ENCODE data around the gene SULT1B1.

The SULT1B1 gene

DNA sequence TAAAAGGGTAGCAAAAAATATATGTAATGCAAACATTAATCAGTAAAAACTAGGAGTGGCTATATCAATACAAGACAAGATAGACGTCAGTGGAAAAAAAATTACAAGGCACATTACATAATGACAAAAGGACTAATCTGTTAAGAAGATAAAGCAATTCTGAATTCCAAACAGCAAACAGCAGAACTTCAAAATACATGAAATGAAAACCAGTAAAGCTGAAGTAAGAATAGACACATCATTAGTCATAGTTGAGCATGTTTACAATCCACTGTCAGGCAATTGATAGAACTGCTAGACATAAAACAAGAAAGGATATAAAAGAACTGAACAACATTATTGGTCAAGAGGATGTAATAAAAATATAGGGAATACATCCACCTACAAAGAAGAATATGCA, 12.2 kb downstream of the SULT1B1 start:
- Histone ChIP-seq H3K27ac (ENCODE audit: low read depth, low read length) (no peak overlapping the region), H3K79me2 (ENCODE audit: control insufficient read depth, insufficient read depth, low read length) (no peaks in the 10 kb centered on the region), H3K27me3 (ENCODE audit: insufficient read depth, low read length, poor library complexity) (no peaks in the 10 kb centered on the region), H2AK5ac (ENCODE audit: low read length) (no peak overlapping the region), H2BK15ac (replicated peaks; ENCODE audit: low read depth) (no peak overlapping the region), H2BK120ac (ENCODE audit: low read depth, low read length) (no peak overlapping the region), H3K79me1 (ENCODE audit: low read length) (no peaks in the 10 kb centered on the region), H2BK5ac (ENCODE audit: low read length) (no peak overlapping the region), H3K36me3 (ENCODE audit: control insufficient read depth, insufficient read depth, low read length) (no peaks in the 10 kb centered on the region), H3K18ac (ENCODE audit: low read length) (no peak overlapping the region), H3K9ac (ENCODE audit: low read length) (no peak overlapping the region), H4K5ac (ENCODE audit: low read length) (no peak overlapping the region), H3K4me3 (ENCODE audit: low read length) (no peak overlapping the region), H3K23ac (ENCODE audit: low read length) (no peak overlapping the region), H3K4ac (ENCODE audit: low read depth, low read length) (no peak overlapping the region), H3K4me2 (ENCODE audit: low read length) (no peak overlapping the region), H3K56ac (ENCODE audit: low read length) (no peak overlapping the region), H3K4me1 (ENCODE audit: control insufficient read depth, low read depth, low read length) (no peaks in the 10 kb centered on the region), H4K8ac (ENCODE audit: low read depth, low read length) (no peak overlapping the region)
- no peak for DNase-seq
- WGBS (ENCODE audit: extremely low coverage, insufficient coverage, low lambda C conversion rate), result no CpG with 5 or more reads among the region's 1 CpG

DNA sequence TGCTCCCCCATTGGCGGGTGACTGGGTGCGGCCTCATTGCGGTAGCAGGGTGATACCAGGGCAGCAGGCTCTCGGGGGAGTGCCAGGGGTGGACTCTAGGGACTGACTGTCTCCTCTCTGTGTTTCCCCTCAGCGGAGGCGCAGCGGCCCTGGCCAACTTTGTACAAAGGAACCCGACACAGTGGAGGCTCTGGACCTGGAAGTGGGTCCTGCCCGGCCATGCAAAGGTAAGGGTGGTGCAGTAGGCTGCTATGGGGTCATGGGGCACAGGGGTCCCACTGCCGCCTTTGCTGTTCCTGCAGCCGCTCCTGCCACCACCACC, 16.3 kb downstream of the SULT1B1 start:
- Histone ChIP-seq H2AK5ac (ENCODE audit: low read length) (no peak overlapping the region), H2BK120ac (ENCODE audit: low read depth, low read length) (no peak overlapping the region), H2BK15ac (replicated peaks; ENCODE audit: low read depth) (no peak overlapping the region), H3K56ac (ENCODE audit: low read length) (no peak overlapping the region), H3K23ac (ENCODE audit: low read length) (no peak overlapping the region), H3K27me3 (ENCODE audit: insufficient read depth, low read length, poor library complexity) (no peaks in the 10 kb centered on the region), H3K4me2 (ENCODE audit: low read length) (no peak overlapping the region), H2BK5ac (ENCODE audit: low read length) (no peak overlapping the region), H4K8ac (ENCODE audit: low read depth, low read length) (no peak overlapping the region), H3K79me2 (ENCODE audit: control insufficient read depth, insufficient read depth, low read length) (no peaks in the 10 kb centered on the region), H3K27ac (ENCODE audit: low read depth, low read length) (no peak overlapping the region), H4K5ac (ENCODE audit: low read length) (no peak overlapping the region), H3K36me3 (ENCODE audit: control insufficient read depth, insufficient read depth, low read length) (no peaks in the 10 kb centered on the region), H3K9ac (ENCODE audit: low read length) (no peak overlapping the region), H3K79me1 (ENCODE audit: low read length) (no peaks in the 10 kb centered on the region), H3K4ac (ENCODE audit: low read depth, low read length) (no peak overlapping the region), H3K4me3 (ENCODE audit: low read length) (no peak overlapping the region), H3K4me1 (ENCODE audit: control insufficient read depth, low read depth, low read length) (no peaks in the 10 kb centered on the region), H3K18ac (ENCODE audit: low read length) (no peak overlapping the region)
- DNase-seq, result no peak
- WGBS (ENCODE audit: extremely low coverage, insufficient coverage, low lambda C conversion rate), result no CpG with 5 or more reads among the region's 11 CpGs

DNA sequence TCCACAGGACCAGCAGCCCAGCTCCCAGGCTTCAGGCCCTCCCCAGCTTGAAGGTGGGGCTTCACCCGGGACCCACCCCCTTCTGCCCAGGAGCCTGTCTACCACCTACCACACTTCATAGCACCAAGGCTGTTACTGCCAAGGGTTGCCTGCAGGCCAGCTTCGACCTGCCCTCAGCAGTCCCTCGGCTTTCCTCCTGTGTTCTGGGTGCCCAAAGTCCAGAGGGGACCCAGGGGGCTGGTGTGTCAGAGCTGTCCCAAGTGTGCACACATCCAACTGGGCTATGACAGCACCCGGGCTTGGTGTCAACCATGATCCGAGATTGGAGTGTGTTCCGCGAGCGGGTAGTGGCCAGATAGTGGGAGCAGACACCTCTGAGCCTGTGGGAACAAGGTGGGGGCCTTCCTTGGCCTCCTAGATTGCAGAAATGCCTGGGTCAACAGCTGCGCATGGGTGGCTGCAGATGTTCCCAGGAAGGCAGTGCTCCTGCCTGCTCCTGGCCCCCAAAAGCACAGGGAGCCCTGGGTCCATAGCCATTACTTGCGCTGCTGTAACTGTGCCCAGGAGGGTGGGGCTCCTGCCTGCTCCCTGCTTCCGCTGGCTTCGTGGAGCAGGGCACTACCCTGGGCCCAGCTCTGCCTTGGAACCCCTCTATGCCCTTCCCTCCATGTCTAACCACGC, 16.8 kb downstream of the SULT1B1 start:
- Histone ChIP-seq H4K8ac (ENCODE audit: low read depth, low read length) (no peak overlapping the region), H3K4me3 (ENCODE audit: low read length) (no peak overlapping the region), H3K36me3 (ENCODE audit: control insufficient read depth, insufficient read depth, low read length) (no peaks in the 10 kb centered on the region), H3K18ac (ENCODE audit: low read length) (no peak overlapping the region), H3K23ac (ENCODE audit: low read length) (no peak overlapping the region), H3K79me1 (ENCODE audit: low read length) (no peaks in the 10 kb centered on the region), H2BK15ac (replicated peaks; ENCODE audit: low read depth) (no peak overlapping the region), H4K5ac (ENCODE audit: low read length) (no peak overlapping the region), H3K4me2 (ENCODE audit: low read length) (no peak overlapping the region), H2BK5ac (ENCODE audit: low read length) (no peak overlapping the region), H3K9ac (ENCODE audit: low read length) (no peak overlapping the region), H2BK120ac (ENCODE audit: low read depth, low read length) (no peak overlapping the region), H3K79me2 (ENCODE audit: control insufficient read depth, insufficient read depth, low read length) (no peaks in the 10 kb centered on the region), H3K56ac (ENCODE audit: low read length) (no peak overlapping the region), H3K27me3 (ENCODE audit: insufficient read depth, low read length, poor library complexity) (no peaks in the 10 kb centered on the region), H3K4ac (ENCODE audit: low read depth, low read length) (no peak overlapping the region), H3K27ac (ENCODE audit: low read depth, low read length) (no peak overlapping the region), H2AK5ac (ENCODE audit: low read length) (no peak overlapping the region), H3K4me1 (ENCODE audit: control insufficient read depth, low read depth, low read length) (no peaks in the 10 kb centered on the region)
- DNase-seq, result no peak
- whole genome bisulfite sequencing (ENCODE audit: extremely low coverage, insufficient coverage, low lambda C conversion rate), result no CpG with 5 or more reads among the region's 13 CpGs

DNA sequence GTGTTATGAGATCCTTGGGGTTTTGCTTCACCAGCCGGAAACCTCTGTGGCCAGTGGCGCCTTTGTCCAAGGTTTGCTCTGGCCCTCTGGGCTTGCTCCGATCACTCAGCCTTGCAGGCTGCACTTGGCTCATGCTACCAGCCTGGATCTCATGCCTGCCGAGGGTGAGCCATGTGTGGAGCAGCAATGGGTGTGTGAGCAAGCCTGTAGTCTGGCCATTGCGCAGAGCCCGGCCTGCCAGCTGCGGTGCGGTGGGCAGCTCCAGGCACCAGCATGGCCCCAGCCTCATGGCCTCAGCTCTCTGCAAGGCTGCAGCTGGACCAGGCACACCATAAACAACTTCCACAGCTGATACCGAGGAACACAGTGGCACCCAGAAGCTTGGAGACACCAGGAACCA, 17.8 kb downstream of the SULT1B1 start:
- H2BK15ac ChIP-seq (replicated peaks; ENCODE audit: low read depth), result no peak overlapping the region
- no peak overlapping the region for H4K5ac ChIP-seq (ENCODE audit: low read length)
- no peak for DNase-seq
- H3K4ac ChIP-seq (ENCODE audit: low read depth, low read length), result no peak overlapping the region
- no peak overlapping the region for H3K23ac ChIP-seq (ENCODE audit: low read length)
- no peak overlapping the region for H3K4me2 ChIP-seq (ENCODE audit: low read length)
- no peak overlapping the region for H2BK120ac ChIP-seq (ENCODE audit: low read depth, low read length)
- H3K9ac ChIP-seq (ENCODE audit: low read length), result no peak overlapping the region
- no peaks in the 10 kb centered on the region for H3K36me3 ChIP-seq (ENCODE audit: control insufficient read depth, insufficient read depth, low read length)
- no peak overlapping the region for H3K56ac ChIP-seq (ENCODE audit: low read length)
- no peak overlapping the region for H2AK5ac ChIP-seq (ENCODE audit: low read length)
- no peak overlapping the region for H3K4me3 ChIP-seq (ENCODE audit: low read length)
- H3K79me1 ChIP-seq (ENCODE audit: low read length), result no peaks in the 10 kb centered on the region
- no peak overlapping the region for H3K27ac ChIP-seq (ENCODE audit: low read depth, low read length)
- no peak overlapping the region for H2BK5ac ChIP-seq (ENCODE audit: low read length)
- no CpG with 5 or more reads among the region's 9 CpGs for WGBS (ENCODE audit: extremely low coverage, insufficient coverage, low lambda C conversion rate)
- H3K4me1 ChIP-seq (ENCODE audit: control insufficient read depth, low read depth, low read length), result no peaks in the 10 kb centered on the region
- no peaks in the 10 kb centered on the region for H3K27me3 ChIP-seq (ENCODE audit: insufficient read depth, low read length, poor library complexity)
- no peak overlapping the region for H4K8ac ChIP-seq (ENCODE audit: low read depth, low read length)
- H3K18ac ChIP-seq (ENCODE audit: low read length), result no peak overlapping the region
- H3K79me2 ChIP-seq (ENCODE audit: control insufficient read depth, insufficient read depth, low read length), result no peaks in the 10 kb centered on the region

DNA sequence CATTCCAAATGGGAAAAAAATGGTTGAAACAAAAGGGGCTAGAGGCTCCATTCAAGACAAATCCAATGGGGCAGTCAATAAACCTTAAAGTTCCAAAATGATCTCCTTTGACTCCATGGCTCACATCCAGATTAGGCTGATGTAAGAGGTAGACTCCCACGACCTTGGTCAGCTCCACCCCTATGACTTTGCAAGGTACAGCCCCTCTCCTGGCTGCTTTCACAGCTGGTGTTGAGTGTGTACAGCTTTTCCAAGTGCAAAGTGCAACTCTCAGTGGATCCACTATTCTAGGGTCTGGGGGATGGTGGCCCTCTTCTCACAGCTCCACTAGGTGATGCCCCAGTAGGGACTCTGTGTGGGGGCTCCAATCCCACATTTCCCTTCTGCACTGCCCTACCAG, 21.5 kb downstream of the SULT1B1 start:
- Histone ChIP-seq H2BK15ac (replicated peaks; ENCODE audit: low read depth) (no peak overlapping the region), H3K79me1 (ENCODE audit: low read length) (no peaks in the 10 kb centered on the region), H3K56ac (ENCODE audit: low read length) (no peak overlapping the region), H3K4ac (ENCODE audit: low read depth, low read length) (no peak overlapping the region), H3K36me3 (ENCODE audit: control insufficient read depth, insufficient read depth, low read length) (no peaks in the 10 kb centered on the region), H3K27ac (ENCODE audit: low read depth, low read length) (no peak overlapping the region), H3K9ac (ENCODE audit: low read length) (no peak overlapping the region), H3K4me3 (ENCODE audit: low read length) (no peak overlapping the region), H3K4me1 (ENCODE audit: control insufficient read depth, low read depth, low read length) (no peaks in the 10 kb centered on the region), H3K18ac (ENCODE audit: low read length) (no peak overlapping the region), H2BK120ac (ENCODE audit: low read depth, low read length) (no peak overlapping the region), H3K23ac (ENCODE audit: low read length) (no peak overlapping the region), H2AK5ac (ENCODE audit: low read length) (no peak overlapping the region), H3K79me2 (ENCODE audit: control insufficient read depth, insufficient read depth, low read length) (no peaks in the 10 kb centered on the region), H2BK5ac (ENCODE audit: low read length) (no peak overlapping the region), H3K27me3 (ENCODE audit: insufficient read depth, low read length, poor library complexity) (no peaks in the 10 kb centered on the region), H4K8ac (ENCODE audit: low read depth, low read length) (no peak overlapping the region), H3K4me2 (ENCODE audit: low read length) (no peak overlapping the region), H4K5ac (ENCODE audit: low read length) (no peak overlapping the region)
- no CpG with 5 or more reads among the region's 1 CpG for WGBS (ENCODE audit: extremely low coverage, insufficient coverage, low lambda C conversion rate)
- DNase-seq, result no peak

DNA sequence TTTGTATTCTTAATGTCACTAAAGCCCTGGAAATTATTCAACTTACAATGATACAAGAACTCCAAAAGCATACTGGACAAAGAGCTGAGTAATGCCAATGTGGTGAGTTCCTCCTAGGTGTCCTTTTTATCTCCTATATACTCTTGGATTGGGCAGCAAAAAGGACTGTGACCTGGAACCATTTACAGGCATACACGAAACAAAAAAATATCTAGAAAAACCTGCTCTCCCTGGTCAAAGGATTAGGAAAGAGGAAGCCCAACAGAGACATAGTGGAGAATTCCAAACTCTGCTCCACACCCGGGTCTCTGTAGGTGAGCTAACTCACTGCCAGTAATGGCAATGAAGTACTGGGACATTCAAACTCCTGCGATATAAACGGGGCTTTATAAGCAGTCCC, 25.3 kb downstream of the SULT1B1 start:
- Histone ChIP-seq H3K4me2 (ENCODE audit: low read length) (no peak overlapping the region), H3K4me3 (ENCODE audit: low read length) (no peak overlapping the region), H2BK5ac (ENCODE audit: low read length) (no peak overlapping the region), H3K4ac (ENCODE audit: low read depth, low read length) (no peak overlapping the region), H4K8ac (ENCODE audit: low read depth, low read length) (no peak overlapping the region), H3K79me1 (ENCODE audit: low read length) (no peaks in the 10 kb centered on the region), H3K56ac (ENCODE audit: low read length) (no peak overlapping the region), H2BK120ac (ENCODE audit: low read depth, low read length) (no peak overlapping the region), H3K79me2 (ENCODE audit: control insufficient read depth, insufficient read depth, low read length) (no peaks in the 10 kb centered on the region), H2AK5ac (ENCODE audit: low read length) (no peak overlapping the region), H3K9ac (ENCODE audit: low read length) (no peak overlapping the region), H3K23ac (ENCODE audit: low read length) (no peak overlapping the region), H3K18ac (ENCODE audit: low read length) (no peak overlapping the region), H3K4me1 (ENCODE audit: control insufficient read depth, low read depth, low read length) (no peaks in the 10 kb centered on the region), H2BK15ac (replicated peaks; ENCODE audit: low read depth) (no peak overlapping the region), H3K36me3 (ENCODE audit: control insufficient read depth, insufficient read depth, low read length) (no peaks in the 10 kb centered on the region), H4K5ac (ENCODE audit: low read length) (no peak overlapping the region), H3K27ac (ENCODE audit: low read depth, low read length) (no peak overlapping the region), H3K27me3 (ENCODE audit: insufficient read depth, low read length, poor library complexity) (no peaks in the 10 kb centered on the region)
- no peak for DNase-seq
- no CpG with 5 or more reads among the region's 4 CpGs for WGBS (ENCODE audit: extremely low coverage, insufficient coverage, low lambda C conversion rate)

Measured in mesendoderm (in vitro differentiated cells).